Head of caudate nucleus (tissue), 42 donors: ENCODE measurements around the gene SLC6A18.
"Not testable (repeated sequence)": the region's sequence is repeated elsewhere in the genome, so short reads cannot be mapped to it uniquely, and the experiment has no call there.

Source experiments
- DNase-seq, 42 donors: peaks; one replicate each; pipeline versions ENCODE4 v3.0.0 to v3.0.0-alpha.2; 2020 to 2021; ENCODE audit warnings: mixed read lengths in 7 of 42
- intact Hi-C: fragments of 100-400 bp; cut with DNase I; formaldehyde crosslinking; loops from one replicate; pipeline ENCODE4 v1.15.0; 2022

The SLC6A18 gene

GRCh38 chr5:1262381-1262780 lies 37.2 kb downstream of the SLC6A18 start:
- intact Hi-C loops, result no loop called here
- no peak for DNase-seq

GRCh38 chr5:1264211-1264610 lies 39.0 kb downstream of the SLC6A18 start:
- intact Hi-C loops, result no loop called here
- DNase-seq, result no peak

- intact Hi-C loops, result no loop called here
These were observed 39.8 kb downstream of the SLC6A18 start for GRCh38 chr5:1265026-1265425.

GRCh38 chr5:1265461-1266455 lies 40.6 kb downstream of the SLC6A18 start:
- intact Hi-C loops, result no loop called here
- DNase-seq, result no peak

More at GRCh38 chr5:1265026-1265425, 39.8 kb downstream of the SLC6A18 start:
- no peak for DNase-seq

GRCh38 chr5:1266791-1267190 lies 41.6 kb downstream of the SLC6A18 start:
- DNase-seq, result no peak
- intact Hi-C loops, result no loop called here

GRCh38 chr5:1267464-1267863 lies 42.3 kb downstream of the SLC6A18 start:
- DNase-seq, intact Hi-C loops: not testable (repeated sequence)

- no peak for DNase-seq
- intact Hi-C loops, result no loop called here
These were observed 42.9 kb downstream of the SLC6A18 start for GRCh38 chr5:1268056-1268455.

- no peak for DNase-seq
- intact Hi-C loops, result no loop called here
These were observed 43.5 kb downstream of the SLC6A18 start for GRCh38 chr5:1268666-1269065.

- no peak for DNase-seq
- intact Hi-C loops, result no loop called here
These were observed 45.2 kb downstream of the SLC6A18 start for GRCh38 chr5:1270426-1270825.

GRCh38 chr5:1270933-1271914 lies 46.0 kb downstream of the SLC6A18 start:
- intact Hi-C loops, result no loop called here
- no peak for DNase-seq

- intact Hi-C loops, result no loop called here
- no peak for DNase-seq
These were observed 47.0 kb downstream of the SLC6A18 start for GRCh38 chr5:1272201-1272600.

- intact Hi-C loops, result no loop called here
- DNase-seq, result no peak
These were observed 48.6 kb downstream of the SLC6A18 start for GRCh38 chr5:1273745-1274144.

- intact Hi-C loops, result no loop called here
- no peak for DNase-seq
These were observed 49.3 kb downstream of the SLC6A18 start for GRCh38 chr5:1274471-1274870.

GRCh38 chr5:1275397-1276391 lies 50.5 kb downstream of the SLC6A18 start:
- DNase-seq, intact Hi-C loops: not testable (repeated sequence)

GRCh38 chr5:1276930-1277329 lies 51.7 kb downstream of the SLC6A18 start:
- intact Hi-C loops, result no loop called here
- no peak for DNase-seq

- intact Hi-C loops, result no loop called here
- no peak for DNase-seq
These were observed 52.1 kb downstream of the SLC6A18 start for GRCh38 chr5:1277331-1277730.

- intact Hi-C loops, result no loop called here
These were observed 52.6 kb downstream of the SLC6A18 start for GRCh38 chr5:1277781-1278180.

GRCh38 chr5:1278216-1278615 lies 53.0 kb downstream of the SLC6A18 start:
- no peak for DNase-seq
- intact Hi-C loops, result no loop called here

More at GRCh38 chr5:1277781-1278180, 52.6 kb downstream of the SLC6A18 start:
- no peak for DNase-seq
